Right lobe of liver (tissue), 4 donors: Measurements from ENCODE around the gene MSH4.

Experiments
- CTCF ChIP-seq, 4 donors: fragments of 200-600 bp in 3 of 4; fragments of 450-650 bp in 1 of 4; IDR thresholded peaks; one replicate each; pipeline versions ENCODE4 v1.5.1 to v1.8.0; 2016 to 2022; ENCODE audit warnings: antibody characterized with exemption in 4 of 4, mild to moderate bottlenecking in 2 of 4
- POLR2A ChIP-seq: fragments of 450-650 bp; IDR thresholded peaks from one replicate; pipeline ENCODE4 v1.6.1; 2017; ENCODE audit warnings: antibody characterized with exemption, mild to moderate bottlenecking
- donor health status: DM: no; HTN: no; CAD: no.
- donor health status: DM: no; HTN: no; CAD: no.
- donor health status: DM: no; HTN: yes; CAD: no.

GRCh38 chr1:75794382-75794781 lies 2.3 kb upstream of the MSH4 start:
- TF ChIP-seq POLR2A (no peak), CTCF (IDR thresholded peaks at IDR 0.05) (no peak)
